CD4-positive, alpha-beta T cell treated with Interleukin-4 for 4 hours (primary cell): ENCODE results near the gene ZNF219.

Experiments
- DNase-seq: peaks from one replicate; pipeline ENCODE4 v3.0.0-alpha.2; 2020

The ZNF219 gene

DNA sequence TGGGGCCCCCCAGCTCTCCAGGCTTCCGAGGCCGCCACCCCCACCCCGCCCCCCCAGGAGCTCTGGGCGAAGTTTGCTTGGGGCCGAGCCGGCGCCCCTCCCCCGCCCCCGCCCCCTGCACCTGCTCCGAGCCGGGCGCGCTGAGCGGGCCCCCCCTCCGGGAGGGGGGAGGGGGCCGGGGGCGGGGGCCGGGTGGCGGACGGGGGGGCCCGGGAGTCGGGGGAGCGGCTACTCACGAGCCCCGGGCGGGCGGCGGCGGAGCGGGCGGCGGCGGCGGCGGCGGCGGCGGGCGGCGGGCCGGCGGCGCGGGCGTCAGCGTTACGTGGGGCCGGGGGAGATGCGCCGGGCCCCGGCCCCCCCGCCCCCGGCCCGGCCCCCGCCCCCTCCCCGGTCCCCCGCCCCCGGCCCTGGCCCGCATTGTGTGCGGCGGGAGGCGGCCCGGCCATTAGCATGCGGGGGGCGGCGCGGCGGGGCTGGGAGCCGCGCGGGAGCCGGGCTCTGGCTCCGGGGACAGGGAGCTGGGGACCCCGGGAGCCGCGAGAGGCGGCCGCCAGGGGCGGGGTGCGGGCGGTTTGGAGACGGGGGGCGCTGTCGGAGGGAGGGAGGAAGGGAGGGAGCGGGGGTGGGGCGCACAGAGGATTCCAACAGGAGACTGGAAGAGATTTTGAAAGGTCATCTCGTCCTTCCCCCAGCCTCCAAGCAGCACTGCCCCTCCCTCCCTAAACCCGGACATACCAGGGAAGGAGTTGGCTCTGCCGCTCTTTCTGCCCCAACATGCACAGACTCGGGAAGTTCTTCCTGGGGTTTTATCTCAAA is at the start of gene ZNF219:
Gene ZNF219 (minus strand): TSS at position 580 of the 816 bp plus-strand sequence. CDS start 5,064 bp downstream, outside the sequence.
- DNase-seq: no peak

DNA sequence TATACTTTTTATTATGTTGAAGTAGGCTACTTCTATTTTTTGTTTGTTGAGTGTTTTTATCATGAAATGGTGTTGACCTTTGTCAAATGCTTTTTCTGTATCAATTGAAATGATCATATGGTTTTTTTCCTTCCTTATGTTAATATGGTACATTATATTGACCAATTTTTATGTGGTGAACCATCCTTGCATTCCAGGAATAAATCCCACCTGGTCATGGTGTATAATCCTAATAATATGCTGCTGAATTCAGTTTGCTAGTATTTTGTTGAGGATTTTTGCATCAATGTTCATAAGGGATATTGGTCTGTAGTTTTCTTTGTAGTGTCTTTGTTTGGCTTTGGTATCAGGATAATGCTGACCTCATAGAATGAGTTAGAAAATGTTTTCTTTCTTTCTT is 47.0 kb upstream of the ZNF219 start:
- DNase-seq: no peak

DNA sequence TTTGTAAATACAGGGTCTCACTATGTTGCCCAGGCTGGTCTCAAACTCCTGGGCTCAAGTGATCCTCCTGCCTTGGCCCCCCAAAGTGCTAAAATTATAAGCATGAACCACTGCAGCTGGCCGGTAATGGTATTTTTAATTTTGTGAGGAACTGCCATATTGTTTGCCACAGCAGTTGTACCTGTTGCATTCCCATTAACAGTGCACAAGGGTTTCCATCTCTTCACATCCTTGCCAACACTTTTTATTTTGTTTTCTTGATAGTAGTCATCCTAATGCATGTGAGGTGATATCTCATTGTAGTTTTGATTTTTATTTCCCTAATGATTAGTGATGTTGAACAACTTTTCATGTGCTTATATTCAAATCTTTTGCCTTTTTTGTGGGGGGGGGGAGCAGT is 43.9 kb upstream of the ZNF219 start:
- no peak for DNase-seq

DNA sequence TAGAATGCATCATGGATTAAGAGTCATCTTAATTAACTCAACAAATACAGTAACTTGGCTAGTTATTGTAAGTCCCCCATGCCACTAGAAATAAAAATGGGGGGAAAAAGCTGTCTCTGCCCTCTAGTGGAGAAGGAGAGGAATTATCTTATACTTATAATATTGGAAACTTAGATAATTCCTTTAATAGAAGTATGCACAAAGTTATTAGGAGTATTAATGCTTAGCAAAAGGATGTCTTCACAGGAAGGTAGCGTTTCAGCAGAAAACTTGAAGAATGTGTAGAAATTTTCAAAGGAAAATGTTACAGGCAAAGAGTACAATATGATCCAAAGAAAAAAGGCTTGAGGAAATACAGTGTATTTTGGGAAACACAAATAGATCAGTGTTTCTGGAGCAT is 37.6 kb upstream of the ZNF219 start:
- DNase-seq: peak; percentile 3

DNA sequence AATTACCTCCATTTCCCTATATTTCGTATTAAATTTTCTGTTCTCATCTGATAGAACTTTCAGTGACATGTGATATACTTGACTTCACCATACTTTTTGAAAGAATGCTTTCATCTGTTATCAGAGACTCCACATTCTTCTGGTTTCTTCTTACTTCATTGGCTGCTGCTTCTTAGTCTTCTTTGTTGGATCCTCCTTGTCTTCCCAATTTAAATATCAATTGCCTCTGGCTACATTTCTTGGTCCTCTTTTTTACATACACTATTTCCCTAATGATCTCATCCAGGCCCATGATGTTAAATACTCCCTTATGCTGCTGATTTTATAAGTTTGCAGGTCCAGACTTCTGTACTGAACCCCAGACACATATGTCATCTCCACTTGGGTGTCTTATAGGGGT is 35.4 kb upstream of the ZNF219 start:
- DNase-seq: no peak

DNA sequence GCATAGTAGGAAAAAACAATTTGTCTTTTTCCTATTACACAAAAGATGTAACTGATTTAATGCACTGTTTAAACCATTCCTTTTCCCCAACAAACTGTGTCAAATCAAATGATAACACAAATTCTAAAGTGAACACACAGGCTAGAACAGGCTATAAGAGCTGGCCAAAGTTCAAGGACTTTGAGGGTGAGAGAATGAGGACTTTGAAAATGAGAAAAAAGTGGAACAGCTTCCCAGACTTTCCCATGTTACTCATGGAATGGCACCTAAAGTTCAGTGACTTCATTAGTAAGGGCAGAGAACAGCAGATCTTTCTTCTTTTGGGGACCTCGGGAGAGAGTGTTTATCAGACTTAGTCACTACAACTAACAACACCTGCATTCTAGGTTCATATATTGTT is 25.0 kb upstream of the ZNF219 start:
- DNase-seq: no peak

DNA sequence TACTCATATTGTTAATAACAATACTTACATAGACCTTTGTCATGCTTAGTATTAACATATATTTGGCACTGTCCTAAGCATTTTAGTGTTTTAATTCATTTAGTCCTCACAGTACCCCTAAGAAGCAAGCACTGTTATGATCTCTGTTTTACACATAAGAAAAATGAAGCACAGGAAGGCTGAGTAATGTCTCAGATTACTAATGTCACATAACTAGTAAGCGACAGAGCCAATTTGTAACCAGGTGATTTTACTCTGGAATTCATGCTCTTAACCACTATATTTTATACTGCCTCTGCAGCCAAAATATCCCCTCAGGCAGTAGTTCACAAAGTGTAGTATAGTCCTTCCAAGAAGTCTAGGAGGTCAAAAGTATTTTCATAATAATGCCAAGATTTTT is 22.7 kb upstream of the ZNF219 start:
- no peak for DNase-seq

DNA sequence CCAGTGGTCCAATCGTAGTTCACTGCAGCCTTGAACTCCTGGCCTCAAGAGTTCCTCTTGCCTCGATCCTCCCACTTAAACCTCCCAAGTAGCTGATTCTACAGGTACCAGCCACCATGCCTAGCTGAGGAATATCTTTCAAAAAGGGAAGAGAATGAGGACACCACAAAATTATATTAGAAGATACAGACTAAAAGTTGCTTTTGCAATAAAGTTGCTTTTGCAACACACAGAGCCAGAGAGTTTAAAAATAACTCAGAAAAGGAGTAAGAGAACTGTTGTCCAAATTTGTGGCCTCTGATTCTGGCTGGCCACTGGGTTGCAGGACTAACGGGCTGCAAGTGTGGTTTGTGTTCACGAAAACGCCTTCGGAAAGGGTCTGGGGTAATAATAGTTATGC is 22.2 kb upstream of the ZNF219 start:
- DNase-seq: no peak

DNA sequence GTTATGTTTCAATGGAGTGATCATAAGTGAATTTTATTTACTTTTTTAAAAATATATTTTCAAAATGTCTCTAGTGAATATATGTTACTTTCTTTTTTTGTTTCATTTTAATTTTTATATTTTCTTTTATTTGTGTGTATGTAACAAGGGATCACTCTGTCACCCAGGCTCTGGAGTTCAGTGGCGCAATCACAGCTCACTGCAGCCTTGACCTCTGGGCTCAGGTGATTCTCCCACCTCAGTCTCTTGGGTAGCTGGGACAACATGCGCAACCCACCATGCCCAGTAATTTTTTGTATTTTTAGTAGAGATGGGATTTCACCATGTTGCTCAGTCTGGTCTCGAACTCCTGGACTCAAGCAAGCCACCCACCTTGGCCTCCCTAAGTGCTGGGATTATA is 20.5 kb upstream of the ZNF219 start:
- no peak for DNase-seq

DNA sequence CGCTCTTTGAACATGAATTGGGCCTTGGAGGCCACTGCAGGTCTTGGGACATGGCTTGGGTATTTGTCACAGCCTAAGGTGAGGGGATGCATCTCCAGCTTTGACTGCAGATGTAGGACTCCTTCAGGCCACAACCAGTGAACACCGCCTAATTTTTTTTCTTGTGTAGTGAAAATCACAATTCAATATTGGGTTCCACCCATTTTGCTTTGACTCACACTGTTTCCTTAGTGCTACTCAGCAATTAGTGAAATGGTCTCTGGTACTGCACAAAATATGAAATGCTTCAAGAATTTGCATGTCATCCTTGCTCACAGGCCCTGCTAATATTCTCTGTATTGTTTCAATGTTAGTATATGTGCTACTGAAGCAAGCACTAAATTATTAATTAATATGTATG is 14.9 kb upstream of the ZNF219 start:
- DNase-seq: no peak

DNA sequence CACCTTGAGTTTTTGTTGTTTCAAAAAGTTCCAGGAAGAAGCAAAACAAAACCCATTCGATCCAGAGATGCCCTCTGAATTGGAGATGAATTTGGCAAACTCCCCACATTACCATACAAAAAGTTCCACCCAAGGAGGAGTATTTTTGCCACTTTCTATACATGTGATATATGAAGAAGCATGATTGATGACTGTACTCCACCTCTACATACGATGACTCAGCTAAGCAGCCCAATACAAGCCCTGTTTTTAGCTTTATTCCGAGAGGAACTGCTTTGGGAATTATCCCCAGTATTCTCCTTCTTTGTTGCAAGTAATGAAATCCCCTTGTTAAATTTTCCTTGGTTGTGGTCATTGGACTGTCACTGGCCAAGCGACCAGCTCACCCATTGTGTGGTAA is 13.8 kb upstream of the ZNF219 start:
- DNase-seq: no peak

DNA sequence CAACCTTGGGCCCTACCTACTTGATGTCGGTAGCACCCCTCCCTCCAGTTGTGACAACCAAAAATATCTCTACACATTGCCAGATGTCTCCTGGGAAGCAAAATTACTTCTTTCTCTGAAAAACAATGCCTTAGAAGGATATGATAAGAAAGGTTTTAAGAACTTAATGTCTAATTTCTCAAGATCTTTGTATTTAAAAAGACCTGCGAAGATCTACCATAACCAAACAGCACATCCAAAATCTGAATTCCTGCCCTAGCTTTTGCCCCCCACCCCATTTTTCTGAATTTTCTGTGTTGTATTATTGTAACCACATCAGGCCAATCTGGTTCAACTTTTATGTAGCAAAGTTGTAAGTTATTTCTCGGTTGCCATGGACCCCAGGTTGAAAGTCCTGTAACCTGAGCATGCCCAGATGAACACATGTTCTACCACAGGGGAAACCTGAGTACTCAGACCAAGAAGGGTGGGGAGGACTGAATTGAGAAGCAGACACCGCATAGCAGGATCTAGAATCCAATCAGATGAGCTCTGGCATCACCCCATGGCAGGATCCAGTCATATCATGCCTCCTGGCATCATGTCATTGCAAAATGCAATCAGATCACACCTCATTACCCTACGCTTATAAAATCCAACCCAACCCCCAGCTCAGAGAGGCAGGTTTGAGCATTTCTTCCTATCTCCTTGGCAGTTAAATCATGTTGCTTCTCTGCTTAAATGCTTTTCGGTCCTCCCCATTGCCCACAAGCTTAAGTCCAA is 11.1 kb upstream of the ZNF219 start:
- no peak for DNase-seq

DNA sequence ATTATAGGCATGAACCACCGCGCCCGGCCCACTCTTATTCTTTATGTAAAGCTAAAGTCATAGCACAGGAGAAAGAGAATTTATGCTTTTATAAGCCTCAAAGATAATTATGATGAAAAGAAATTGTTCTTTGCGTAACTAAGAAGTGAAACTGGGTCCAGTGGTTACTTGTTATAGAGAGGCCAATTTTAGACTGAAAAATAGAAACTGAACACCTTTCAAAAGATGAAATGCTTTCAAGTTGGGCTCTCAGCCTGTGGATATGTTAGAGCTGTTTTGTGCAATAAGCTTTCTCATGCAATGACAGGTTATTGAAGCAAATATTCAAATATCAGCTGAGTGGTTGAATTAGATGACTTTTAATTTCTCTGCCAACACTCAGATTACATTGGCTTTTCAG is 10.3 kb upstream of the ZNF219 start:
- DNase-seq: no peak

DNA sequence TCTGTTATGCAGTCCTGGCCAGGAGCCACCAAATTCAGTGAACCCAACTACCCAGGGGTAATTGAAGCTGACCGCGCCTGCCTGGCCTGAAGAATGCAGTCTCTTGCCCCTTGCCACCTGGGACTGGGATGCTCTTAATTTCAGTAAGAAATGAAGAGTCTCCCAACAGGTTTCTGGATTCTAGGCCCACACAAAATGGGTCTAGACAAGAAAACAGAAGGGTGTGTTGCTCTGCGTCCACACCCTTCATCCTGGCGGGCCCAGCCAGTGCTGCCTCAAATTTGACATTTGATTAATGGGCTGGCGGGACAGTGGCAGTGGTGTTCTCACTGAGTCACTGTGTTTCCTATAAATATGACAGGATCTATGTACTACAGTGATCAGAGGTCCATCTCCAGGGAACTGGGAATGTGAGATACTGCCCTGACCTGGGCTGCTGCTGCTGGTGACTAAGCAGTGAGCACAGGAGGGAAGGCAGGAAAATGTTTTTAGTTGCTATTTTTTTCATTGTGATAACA is 8.9 kb upstream of the ZNF219 start:
- DNase-seq: no peak

DNA sequence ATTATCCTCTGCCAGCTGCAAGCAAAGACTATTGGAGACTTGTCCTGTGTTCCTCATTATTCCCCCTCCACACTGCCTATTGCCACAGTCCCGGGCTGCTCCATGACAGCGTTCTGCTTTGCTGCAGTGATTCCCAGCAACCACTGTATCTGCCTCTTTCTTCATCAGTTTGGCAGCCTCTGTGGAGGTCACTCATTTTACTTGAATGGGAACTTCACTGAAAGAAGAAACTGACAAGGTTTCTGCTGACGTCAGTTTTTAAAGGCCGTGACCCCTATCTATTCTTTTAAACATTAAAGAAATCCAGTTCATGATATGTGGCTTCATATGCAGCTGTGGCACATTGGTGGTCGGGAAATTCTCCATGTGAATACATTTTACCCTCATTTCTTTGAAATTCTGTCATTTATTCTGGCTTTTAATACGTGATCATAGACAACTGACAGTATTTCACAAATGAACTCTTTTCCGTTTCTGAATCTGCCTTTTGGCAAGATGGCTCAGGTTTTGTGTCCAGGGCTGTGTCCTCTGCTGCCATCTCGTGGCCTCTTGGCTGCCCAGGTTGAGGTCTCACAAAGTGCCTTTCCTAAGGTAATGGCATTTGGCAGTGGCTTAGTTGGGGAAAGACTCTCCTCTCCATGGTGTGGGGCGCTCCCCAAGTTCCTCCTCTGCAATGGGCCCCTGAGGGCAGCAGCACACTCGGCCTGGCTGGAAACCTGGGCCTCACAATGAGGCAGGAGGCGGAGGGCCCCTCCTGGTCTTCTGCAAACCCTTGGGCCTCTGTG is 8.2 kb upstream of the ZNF219 start:
- peak; percentile 81 for DNase-seq

DNA sequence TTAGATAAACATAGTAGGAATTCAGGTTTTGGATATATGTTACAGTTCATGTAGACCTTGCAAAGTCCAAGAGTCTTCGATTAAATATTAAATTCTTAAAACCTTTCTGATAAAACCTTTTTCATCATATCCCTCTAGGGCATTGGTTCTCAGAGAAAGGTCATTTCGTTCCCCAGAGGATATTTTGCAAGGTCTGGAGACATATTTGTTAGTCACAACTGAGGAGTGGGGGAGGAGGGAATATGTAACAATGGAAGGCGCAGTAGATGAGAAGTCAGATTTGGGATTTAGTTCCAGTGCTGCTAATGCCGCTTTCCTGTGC is 7.7 kb upstream of the ZNF219 start:
- DNase-seq: no peak

DNA sequence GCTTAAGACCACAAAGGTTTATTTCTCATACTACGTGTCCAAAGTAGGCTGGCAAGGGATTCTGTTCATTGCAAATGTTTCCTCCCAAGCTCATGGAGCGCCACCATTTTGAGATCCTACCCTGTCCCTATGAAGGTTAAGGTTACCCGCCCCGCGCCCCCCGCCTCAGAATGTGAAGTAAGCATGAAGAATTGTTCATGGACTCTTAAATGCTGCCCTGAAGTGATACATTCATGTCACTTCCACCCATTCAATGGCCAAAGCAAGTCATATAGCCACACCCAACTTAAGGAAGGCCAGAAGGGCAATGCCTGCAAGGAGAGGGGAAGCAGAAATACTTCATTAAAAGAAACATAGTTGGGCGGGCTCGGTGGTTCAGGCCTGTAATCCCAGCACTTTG is 6.6 kb upstream of the ZNF219 start:
- no peak for DNase-seq

DNA sequence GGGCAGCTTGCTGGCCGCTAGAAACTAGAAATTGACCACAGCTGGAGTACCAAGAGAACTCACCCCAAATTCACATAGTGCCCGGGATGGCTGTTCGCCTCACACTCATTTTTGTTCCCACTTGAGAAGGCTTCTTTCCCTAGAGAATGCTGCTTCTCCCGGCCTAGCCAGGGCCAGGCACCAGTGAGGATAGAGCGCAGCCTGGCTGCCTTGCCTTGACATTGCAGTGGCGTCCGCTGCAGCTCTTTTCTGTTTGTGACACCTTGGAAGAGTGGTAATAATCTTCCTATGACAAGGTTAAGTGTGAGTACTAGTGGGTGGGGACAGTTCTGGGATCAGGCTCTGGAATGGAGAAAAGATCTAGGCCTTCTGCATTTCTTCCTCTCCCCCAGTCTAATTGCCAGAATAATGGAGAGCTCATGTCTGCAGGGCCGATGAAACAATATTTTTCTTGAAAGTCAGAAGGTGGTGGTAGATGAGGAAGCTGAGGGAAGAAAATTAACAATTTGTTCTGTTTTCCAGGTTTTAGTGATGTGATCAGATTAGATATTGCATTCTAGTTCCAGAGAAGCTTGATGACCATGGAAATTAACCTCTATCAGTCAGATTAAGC is 6.1 kb upstream of the ZNF219 start:
- peak; percentile 68 for DNase-seq

DNA sequence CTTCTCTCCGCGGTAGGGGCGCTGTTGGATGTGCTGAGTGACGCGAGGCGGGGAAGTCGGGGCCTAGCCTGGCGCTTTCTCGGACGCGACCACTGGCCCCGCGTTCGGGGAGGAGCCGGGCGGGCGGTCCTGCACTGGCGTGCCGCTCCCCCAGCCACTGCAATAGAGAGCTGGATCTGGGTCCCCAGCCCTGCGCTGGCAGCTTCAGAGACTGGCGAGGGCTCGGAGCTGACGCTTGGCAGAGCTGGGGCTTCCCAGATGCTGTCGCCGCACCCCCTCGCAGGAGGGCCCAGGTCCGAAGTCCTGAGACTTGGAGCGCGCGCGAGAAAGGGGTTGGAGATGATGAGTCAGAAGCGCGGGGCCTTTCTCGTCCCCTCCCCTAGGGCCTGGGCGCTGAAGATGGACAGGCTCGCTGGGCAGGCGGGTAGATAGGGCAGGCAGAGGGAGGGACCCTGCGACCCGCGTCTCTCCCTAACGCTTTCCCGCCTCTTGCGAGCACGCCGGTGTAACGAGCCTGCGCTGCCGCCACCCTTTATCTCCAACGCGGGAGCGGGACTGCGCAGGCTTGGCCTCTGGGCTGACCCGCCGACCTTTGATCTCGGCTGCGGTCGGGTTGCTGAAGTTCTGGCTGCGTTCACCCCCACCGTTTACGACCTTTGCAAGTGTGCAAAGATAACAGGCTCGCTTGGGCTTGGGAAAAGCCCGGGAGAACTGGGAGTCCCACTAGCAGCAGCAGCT is 5.4 kb upstream of the ZNF219 start:
- DNase-seq: peak; percentile 94

DNA sequence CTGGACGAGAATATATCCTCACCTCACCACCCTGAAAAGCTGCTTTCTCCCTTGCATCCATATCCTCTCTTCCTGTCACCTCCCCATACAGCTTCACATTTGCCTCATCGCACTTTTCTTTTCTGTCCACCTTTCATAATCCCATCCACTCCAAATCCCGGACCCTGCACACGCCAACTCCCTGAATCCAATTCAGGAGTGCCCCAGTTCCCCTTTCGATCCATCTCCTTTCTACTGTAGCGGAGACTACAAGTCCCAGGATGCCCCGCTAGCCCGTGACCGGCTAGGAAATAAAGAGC is 4.9 kb upstream of the ZNF219 start:
- no peak for DNase-seq

DNA sequence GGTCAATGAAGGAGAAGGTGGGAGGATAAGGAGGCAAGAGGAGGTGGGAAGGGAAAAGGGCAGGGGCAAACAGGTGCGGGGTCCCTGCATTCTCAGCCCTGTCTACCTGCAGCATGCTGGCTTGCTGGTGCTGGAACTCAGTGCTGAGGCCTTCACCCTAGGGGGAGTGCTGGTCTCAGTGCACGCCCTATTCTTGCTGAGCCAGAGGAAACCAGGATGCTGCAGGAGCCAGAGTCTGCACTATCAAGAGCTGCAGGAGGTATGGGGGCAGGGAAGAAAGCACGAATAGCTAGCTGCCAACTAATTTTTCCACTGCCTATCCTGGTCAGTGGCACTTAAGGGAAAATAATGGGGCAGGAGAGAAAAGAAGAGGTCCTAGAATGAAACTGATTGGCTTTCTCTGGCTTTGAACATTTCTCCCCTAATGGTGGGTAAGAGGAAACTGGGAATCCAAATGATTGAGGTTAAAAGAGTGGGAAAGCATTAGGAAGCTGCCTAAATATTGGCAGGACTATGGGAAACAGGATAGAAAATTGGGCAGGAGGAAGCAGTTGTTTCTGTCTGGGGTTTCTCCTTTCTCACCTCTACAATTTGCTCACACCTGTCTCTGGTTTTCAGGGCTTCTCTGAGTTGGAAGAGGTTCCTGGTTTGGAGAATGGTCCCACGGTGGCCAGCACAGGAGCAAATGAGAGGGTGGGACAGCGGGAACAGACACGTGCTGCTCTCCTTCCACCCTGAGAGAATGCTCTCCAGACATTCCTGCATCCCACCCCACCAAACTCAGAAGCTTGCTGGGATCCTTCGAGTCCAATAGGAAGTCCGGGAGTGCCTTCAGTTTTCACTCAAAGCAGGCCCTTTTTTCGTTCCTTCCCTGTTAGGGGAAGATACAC is 4.3 kb upstream of the ZNF219 start:
- no peak for DNase-seq
